PC-9 (cell line): ENCODE results near the gene NUF2.

ENCODE experiments used
- EZH2 ChIP-seq: fragments of 200-600 bp; sonication (generic); IDR thresholded peaks from 2 replicates; pipeline ENCODE4 v1.8.0; 2017; ENCODE audit warnings: antibody characterized with exemption, low read depth
- TF ChIP-seq, protein P1 (sequence below): fragments of 200-600 bp; sonication (generic); conservative IDR thresholded peaks from 2 replicates; pipeline ENCODE4 v1.6.1; 2017; ENCODE audit warnings: mixed run types, antibody characterized with exemption, mild to moderate bottlenecking, moderate library complexity

DNA sequence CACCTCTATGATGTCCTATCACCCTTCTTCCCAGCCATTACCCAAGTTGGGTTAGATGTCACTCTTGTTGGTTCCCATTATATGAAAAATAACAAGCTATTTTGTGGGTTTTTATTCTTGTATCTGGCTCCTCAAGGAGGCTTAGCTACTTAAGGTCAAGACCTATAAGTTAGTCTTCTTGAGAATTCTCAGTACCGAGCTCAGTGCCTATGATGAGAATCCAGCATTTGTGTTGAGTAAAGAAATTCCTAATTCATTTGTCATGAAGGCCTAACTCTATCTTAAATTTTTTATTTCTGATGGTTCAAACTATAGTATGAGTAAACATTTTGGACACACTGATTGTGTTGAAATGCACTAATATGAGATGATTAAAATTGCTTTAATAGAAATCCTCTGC, 15.9 kb downstream of the NUF2 start:
- TF ChIP-seq, protein P1, sequence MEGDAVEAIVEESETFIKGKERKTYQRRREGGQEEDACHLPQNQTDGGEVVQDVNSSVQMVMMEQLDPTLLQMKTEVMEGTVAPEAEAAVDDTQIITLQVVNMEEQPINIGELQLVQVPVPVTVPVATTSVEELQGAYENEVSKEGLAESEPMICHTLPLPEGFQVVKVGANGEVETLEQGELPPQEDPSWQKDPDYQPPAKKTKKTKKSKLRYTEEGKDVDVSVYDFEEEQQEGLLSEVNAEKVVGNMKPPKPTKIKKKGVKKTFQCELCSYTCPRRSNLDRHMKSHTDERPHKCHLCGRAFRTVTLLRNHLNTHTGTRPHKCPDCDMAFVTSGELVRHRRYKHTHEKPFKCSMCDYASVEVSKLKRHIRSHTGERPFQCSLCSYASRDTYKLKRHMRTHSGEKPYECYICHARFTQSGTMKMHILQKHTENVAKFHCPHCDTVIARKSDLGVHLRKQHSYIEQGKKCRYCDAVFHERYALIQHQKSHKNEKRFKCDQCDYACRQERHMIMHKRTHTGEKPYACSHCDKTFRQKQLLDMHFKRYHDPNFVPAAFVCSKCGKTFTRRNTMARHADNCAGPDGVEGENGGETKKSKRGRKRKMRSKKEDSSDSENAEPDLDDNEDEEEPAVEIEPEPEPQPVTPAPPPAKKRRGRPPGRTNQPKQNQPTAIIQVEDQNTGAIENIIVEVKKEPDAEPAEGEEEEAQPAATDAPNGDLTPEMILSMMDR, result no peak
- TF ChIP-seq EZH2, result no peak
